Retinal pigment epithelial cell (primary cell): Measurements from ENCODE around the gene TRMT1.

Experiments
- DNase-seq: peaks from one replicate; pipeline ENCODE4 v3.0.0-alpha.2; 2010; ENCODE audit warnings: low read depth
- H3K4me3 ChIP-seq: 2 replicates; pipeline ENCODE4 v1.5.1; 2011; ENCODE audit warnings: mild to moderate bottlenecking, low read length, control low read depth, moderate library complexity
- CTCF ChIP-seq: conservative IDR thresholded peaks from 2 replicates; pipeline ENCODE4 v1.5.1; 2011; ENCODE audit warnings: low read depth, low read length, control low read depth, inconsistent platforms

The TRMT1 gene

GRCh38 chr19:13063461-13064091 is 53.0 kb downstream of the TRMT1 start:
- no peak for TF ChIP-seq CTCF
- H3K4me3 ChIP-seq, result no peak overlapping the region
- no peak for DNase-seq

GRCh38 chr19:13062317-13062716 is 54.2 kb downstream of the TRMT1 start:
- no peak for TF ChIP-seq CTCF
- H3K4me3 ChIP-seq, result no peak overlapping the region
- DNase-seq, result no peak

- H3K4me3 ChIP-seq, result peak overlapping the region; percentile 34
- no peak for DNase-seq
- peak; percentile 92 for TF ChIP-seq CTCF
Observed at GRCh38 chr19:13060964-13061927, 55.3 kb downstream of the TRMT1 start.

- peak overlapping the region; percentile 34 for H3K4me3 ChIP-seq
- no peak for TF ChIP-seq CTCF
- DNase-seq, result no peak
Observed at GRCh38 chr19:13060233-13060963, 56.1 kb downstream of the TRMT1 start.

- no peak overlapping the region for H3K4me3 ChIP-seq
- TF ChIP-seq CTCF, result peak; percentile 15
- DNase-seq, result no peak
Observed at GRCh38 chr19:13058951-13059660, 57.4 kb downstream of the TRMT1 start.

- TF ChIP-seq CTCF, result no peak
- no peak overlapping the region for H3K4me3 ChIP-seq
- no peak for DNase-seq
Observed at GRCh38 chr19:13057744-13058143, 58.8 kb downstream of the TRMT1 start.
